ENCODE measurements around the gene MFAP3L.

MFAP3L gene

DNA sequence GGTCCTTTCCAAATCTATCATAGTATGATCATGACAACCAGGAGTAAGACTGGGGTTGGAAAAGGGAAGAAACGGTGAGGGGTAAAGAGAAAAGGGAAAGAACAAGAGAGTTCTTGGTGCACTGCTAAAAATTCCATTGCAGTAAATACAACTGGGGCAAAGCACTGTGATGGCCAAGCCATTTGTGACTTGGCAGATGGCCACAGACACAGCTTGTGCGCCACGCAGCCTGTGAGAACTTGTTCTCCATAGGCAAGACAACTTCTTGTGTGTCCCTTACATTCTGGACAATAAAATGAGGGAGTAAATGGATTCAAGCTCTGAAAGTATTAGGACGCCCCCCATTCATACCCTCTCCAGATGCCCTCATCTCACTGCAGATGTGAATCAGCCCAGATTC lies 10.9 kb downstream of the MFAP3L start:
- DNase-seq, result no peak

DNA sequence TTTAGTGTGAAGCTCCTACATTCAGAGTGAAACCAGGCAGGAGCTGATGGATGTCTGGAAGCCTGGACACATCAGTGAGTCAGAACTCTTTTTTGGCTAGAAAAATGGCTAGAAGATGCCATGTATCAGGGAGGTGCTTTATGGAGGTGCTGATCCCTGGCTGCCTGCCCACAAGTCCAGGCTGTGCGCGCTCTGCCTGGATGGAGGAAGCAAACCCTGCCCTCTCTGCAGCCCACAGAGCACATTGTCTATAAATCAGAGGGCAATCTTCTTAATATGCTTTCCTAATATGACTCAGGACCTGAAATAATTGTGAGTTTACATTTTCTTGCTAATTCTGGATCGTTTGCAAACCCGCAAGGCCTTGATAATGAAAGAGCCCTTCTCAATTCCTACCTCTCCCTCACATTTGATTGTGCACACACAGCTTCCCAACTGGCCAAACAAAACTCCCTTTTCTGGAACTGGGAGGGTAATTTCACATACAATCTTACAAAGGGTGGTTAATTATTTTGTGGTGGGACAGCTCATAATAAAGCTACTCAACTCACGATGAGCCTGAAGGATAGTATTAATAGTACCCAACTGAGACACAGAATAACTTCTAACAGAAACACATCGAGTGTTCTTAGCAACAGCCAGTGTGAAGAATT lies 11.7 kb downstream of the MFAP3L start:
- DNase-seq, result no peak

DNA sequence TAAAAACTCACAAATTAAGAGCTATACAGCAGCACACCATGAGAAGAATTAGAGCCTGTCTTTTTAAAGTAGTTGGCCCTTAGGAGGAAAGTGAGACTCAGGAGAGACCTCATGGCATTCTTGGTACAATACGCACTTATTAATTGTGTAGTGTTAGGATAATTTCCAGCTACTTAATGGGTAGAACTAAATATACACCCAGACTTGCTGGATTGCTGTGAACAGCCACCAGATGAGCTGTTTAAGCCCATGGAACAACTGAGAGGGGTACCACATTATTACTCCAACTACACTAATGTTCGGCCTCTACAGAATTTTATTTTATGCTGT lies 13.6 kb downstream of the MFAP3L start:
- no peak for DNase-seq

DNA sequence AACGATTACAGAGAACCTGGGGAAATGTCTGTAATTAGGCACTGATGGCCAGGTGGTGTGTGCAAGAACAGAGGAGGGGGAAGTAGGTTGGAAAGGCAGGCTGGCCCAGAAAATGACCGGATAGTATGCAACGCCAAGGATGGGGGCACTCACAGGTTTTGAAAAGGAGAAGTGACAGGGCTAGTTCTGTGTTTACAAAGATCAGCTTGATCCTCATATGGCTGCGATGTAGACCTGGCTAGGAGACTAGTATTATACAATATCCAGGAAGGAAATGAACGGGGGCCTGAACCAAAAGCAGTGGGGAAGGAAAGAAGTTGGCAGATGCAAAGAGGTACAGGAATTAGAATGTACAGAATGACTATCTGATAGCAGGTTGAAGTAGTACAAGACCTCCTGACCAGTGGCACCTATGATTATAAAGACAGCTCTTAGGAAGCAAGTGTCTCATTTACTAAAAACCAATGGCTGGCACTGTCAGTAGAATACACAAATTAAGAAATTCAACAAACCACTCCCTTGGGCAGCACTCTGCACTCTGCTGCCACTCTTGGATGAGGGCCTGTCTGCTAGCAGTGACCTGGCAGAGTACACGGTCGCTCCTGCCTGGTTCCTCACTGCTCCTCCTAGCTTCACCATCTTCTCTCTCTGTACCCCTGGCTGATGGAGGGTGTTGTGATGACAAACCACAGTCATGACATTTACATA lies 14.1 kb downstream of the MFAP3L start:
- no peak for DNase-seq

DNA sequence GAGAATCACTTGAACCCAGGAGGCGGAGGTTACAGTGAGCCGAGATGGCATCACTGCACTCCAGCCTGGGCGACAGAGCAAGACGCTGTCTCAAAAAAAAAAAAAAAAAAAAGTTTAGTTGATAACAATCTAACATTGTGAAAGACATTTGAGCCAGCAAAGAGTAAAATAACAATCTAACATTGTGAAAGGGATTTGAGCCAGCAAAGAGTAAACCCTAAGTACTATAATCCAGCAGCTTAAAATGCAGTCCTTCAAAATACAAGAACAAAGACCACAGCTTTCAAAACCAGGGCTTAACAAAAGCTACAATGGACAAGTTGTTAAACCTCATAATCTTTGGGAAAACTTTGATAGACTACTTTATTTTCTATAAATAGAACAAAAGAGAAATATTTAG lies 16.9 kb downstream of the MFAP3L start:
- no peak for DNase-seq

DNA sequence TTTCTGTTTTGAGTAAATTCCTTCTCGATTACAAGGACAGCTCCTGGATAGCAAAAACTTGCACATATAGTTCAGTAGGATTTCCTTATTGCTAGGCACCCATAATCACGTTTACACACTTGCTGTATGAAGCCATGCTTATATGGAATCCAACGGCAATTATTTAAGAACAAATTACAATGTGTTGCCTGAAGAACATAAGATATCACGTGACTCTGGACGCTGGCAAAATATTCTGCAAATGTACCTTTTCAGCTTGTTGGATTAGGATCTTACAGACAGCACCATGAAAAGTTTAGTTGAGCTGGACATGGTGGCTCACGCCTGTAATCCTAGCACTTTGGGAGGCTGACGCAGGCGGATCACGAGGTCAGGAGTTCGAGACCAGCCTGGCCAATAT lies 17.4 kb downstream of the MFAP3L start:
- no peak for DNase-seq

GRCh38 chr4:170008371-170008770 lies 17.8 kb downstream of the MFAP3L start:
- no peak for DNase-seq

DNA sequence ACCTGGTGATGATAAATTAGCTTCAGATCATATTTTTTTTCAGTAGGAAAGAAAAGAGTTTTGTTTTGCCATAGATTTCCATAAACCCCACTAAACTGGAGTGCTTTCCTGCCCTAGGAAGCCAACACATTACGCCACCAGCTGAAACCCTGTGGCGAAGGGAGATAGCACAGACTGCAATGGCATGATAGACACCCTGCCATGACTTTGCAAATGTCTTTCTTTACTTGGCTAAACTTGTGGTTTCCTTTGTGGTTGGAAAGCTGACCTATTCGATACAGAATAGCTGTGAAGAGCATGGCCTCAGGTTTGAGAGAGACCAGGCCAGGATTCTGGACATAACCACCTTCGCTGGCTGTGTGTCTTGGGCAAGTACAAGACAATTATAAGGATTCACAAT lies 19.1 kb downstream of the MFAP3L start:
- DNase-seq, result no peak

- no peak for DNase-seq
Observed at GRCh38 chr4:170005472-170005871, 20.7 kb downstream of the MFAP3L start.

- no peak for DNase-seq
Observed at GRCh38 chr4:170004651-170005295, 21.4 kb downstream of the MFAP3L start.

DNA sequence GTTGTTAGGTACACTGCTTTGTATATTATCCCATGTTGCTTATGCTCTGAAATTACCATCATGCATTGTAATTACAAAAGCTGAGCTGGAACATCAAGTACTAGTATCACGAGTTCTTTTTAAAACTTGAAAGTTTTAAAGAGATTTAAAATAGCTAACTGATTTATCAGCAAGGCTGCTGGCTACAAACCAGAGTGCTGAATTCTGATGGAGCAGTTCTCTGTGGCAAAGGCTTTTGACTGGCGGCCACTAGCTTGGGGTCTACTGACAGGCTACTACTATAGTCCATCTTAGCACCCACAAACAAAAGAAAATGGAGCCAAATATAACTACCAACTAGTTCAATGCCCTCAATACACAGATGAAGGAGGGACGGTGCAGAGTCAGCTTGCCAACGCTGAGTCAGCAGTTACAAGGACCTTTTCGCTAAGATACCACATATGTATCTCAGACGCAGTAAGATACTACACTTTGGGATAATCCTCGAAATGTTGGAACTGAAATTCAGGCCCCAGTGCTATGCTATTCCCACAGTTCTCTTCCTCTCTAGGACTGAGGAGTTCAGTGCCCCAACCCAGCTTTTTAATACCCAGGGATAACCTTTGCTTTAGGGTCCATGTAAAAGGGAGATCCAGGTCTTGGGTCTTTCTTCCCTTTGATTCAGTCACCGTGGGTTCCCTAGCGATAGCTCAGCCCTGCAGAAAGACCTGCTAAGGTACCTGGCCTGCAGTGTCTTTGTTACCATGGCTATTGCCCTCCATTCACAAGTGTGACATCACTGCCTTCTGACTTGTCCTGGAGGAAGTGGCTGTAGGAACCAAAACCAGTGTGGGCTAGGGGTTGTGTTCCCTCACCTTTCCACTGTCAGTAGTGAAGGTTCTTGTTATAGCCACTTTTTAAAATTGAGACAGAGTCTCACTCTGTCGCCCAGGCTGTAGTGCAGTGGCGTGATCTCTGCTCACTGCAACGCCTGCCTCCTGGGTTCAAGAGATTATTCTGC lies 22.8 kb downstream of the MFAP3L start:
- no peak for DNase-seq

DNA sequence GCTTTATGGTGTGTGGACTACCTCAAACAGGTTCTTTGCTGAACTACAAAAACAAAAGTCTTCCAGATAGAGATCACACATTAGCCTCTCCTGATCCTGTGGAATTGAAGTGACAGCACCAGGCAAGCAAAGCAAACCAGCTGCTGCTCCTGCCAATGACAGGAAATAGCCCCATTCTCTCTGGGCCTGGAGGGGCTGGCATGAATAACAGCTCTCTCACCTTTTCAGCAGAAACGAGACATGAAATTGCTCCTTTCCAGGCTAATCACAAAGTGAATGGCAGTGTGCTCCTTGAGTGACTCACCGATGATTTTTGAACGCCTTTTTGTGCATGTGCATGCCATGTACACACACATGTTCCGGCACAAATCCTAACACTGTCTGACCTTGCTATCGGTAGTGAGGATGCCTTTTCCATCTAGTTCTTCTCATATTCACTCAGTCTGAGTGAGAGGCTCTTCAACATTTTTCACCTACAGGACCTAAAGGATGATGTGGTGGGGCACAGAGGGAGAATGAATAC lies 24.4 kb downstream of the MFAP3L start:
- DNase-seq, result no peak

DNA sequence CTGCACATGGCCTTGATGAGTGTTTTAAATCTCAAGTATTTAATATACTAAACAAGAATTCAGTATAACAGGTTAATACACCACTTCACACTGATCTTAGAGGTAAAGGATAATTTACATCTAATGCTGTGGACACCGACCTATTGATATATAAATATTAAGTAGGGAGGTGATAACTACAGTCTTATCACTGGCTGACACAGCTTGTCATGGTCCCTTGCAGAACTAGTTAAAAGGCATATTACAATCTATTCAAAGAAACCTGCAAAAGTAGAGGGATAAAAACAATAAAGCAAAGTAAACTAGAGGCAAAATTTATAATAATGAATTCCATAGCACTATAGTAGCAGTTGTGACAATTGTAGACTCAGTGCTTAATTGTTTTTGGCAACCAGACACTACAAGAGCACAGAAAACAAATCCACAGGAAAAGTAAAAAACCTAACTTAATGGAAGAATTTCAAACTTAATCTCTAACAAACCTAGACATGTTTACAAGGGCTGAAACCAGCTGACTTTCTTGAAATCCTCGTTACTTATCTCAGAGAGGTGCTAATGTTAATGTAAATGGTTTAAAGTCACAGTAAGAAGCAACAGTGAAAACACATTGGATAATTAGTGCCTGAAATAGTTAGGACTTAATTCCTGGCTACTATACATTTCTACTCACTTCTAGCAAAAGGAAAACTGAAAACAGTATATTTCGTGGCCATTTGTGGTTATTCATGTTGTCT lies 25.0 kb downstream of the MFAP3L start:
- no peak for DNase-seq

DNA sequence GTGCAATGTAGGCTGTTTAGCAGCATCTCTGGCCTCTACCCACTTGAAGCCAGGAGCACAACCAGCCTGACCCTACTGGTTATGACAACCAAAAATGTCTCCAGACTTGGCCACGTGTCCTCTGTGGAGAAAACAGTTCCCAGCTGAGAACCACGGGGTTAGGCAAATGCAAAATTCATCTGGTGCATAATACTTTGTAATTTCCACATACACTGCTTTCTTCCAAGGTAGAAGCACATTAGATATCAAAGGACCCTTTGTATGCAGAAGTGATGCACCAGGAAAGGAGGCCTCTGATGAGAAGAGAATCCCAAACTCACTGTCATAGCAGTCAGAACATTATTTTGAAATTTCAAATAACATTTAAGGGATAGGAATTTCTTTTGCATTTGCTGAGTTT lies 26.3 kb downstream of the MFAP3L start:
- DNase-seq, result no peak

GRCh38 chr4:169998981-169999380 lies 27.2 kb downstream of the MFAP3L start:
- no peak for DNase-seq

DNA sequence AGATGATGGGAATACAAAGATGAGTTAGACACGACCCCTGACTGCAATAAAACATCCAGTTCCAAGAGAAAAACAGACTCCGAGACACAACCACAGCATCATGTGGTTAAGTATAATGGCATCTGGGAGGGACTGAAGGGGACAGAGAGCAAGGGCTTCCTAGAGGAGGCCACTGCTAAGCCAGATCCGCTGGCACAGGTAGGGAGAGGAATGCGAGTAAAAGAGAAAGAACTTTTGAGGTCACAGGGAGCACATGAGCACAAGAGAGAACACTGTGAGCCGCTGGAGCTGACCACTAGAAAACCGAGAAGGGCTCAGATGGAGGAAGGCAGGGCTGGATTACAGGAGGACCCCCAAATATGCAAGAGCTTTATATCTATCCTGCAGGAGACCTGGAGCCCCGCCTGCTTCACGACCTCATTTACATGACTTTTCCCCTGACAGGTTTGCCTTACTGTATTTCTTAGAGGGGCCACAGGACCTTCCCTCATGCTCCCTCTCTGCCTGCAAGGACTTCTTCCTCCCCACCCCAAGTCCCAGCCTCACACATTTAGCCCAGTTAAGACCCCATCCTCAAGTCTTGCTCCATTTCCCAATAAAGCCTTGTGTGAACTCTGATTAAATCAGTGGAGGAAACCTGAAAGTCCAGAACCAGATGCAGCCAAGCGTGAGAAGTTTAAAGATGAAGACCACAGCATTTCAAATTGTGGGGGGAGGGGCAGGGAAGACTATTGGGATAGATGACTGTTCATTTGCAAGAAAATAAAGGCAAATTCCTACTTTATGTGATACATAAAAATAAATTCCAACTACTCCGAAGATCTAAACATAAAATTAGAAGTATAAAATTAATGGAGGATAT lies 29.6 kb downstream of the MFAP3L start:
- DNase-seq, result no peak

DNA sequence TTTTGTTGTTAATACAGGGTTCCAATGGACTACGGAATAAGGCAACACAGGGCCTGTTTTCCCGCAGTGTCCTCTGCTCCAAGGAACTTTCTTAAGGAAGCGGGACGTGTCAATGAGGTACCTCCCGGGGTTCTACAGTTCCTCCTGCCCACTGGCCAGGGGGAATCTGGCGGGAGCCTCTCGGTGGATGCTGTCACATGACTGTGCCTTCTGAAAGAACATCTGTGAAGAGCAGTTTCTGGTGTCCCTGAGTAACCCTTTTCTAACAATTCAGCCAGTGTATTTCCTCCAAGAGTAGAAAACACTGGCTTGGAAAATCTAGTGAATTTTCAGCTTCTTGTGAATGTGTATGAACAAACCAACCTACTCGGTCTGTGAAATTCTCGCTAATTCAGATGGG lies 32.7 kb downstream of the MFAP3L start:
- DNase-seq, result no peak

DNA sequence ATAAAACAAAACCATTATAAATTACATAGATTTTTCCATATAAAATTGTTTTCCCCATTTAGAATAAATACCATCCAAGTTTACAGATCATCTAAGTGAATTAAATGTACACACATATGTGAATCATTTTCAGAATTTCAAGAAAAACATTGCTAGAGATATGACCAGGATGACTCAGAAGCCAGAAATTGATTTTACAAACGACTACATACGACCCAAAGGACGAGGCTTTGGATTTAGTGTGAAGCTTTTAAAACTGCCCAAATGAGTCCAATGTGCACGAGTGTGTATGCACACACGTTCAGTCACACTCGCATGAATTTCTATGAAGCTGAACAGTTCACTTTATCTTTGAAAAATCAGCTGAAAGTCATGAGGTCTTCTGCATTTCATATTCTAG lies 37.9 kb downstream of the MFAP3L start:
- DNase-seq, result no peak

- no peak for DNase-seq
Observed at GRCh38 chr4:169987327-169988228, 38.6 kb downstream of the MFAP3L start.

DNA sequence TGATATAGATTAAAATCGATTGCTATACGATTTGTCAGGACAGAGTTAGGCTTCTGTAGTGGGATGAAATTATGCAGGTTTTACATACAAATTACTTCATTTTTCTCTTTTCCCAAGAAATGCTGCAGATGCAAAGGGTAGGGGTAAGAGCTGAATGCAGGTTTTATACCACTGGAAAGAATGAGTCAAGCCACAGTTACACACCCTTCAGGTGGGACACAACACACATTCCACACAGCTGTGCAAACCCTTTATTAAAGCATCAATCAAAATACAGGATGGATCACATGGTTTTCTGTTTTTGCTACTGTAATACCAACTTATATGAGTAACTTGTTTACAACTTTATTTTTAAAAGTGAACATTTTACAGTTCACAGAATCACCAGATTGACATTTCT lies 39.8 kb downstream of the MFAP3L start:
- DNase-seq, result no peak
